ENCODE data around the gene CHURC1. TPM values are rescaled to one million over a fixed set of nuclear protein-coding genes. Genes with fewer than 3 reads are reported as not detected.
A peak's percentile ranks its signal among the peaks of the same experiment; 100 is the strongest.

CHURC1 gene
- total RNA-seq, 1 donor from 2014 or later: 52.5 TPM

DNA sequence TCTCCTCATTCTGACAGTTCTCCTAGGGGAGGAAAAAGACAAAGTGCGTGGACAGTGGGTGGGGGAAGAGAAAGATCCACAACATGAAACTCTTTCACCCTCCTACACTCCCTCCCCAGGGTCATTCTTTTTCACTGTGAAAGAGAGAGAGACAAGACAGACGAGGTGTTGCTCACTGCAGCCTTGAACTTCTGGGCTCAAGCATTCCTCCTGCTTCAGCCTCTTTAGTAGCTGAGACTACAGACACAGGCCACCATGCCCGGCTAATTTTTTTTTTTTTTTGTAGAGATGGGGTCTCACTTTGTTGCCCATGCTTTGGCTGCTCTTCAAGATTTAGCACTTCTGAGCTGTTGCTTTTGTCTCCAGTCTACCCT lies 25.5 kb downstream of the CHURC1 start:
- intact Hi-C loops (cut with DNase I): no loop called here
- no peak for TF ChIP-seq CTCF (IDR thresholded peaks at IDR 0.05)
- Histone ChIP-seq H3K27me3 (no peaks in the 10 kb centered on the region), H3K36me3 (peaks cover 23% of the 10 kb centered on the region), H3K4me3 (no peak overlapping the region), H3K27ac (no peak overlapping the region), H3K9me3 (no peaks in the 10 kb centered on the region), H3K4me1 (peaks cover 9% of the 10 kb centered on the region)
- ATAC-seq (no peak), DNase-seq (no peak)

- DNase-seq: no peak
- intact Hi-C loops (cut with DNase I): no loop called here
- no peak for ATAC-seq
- Histone ChIP-seq H3K27me3 (no peaks in the 10 kb centered on the region), H3K4me1 (peaks cover 9% of the 10 kb centered on the region), H3K4me3 (no peak overlapping the region), H3K36me3 (peaks cover 19% of the 10 kb centered on the region), H3K9me3 (no peaks in the 10 kb centered on the region), H3K27ac (no peak overlapping the region)
- TF ChIP-seq CTCF (IDR thresholded peaks at IDR 0.05): no peak
Observed at GRCh38 chr14:64940336-64940910, 26.2 kb downstream of the CHURC1 start.

- no peak for DNase-seq
Observed at GRCh38 chr14:64942531-64943111, 28.4 kb downstream of the CHURC1 start, which contains the start of gene GPX2. TSS of gene GPX2 (minus strand) at chr14:64942745. CDS start at chr14:64942726, 19 bp downstream.

GRCh38 chr14:64943556-64943955 lies 29.3 kb downstream of the CHURC1 start:
- intact Hi-C loops (cut with DNase I): no loop called here
- ATAC-seq (no peak), DNase-seq (no peak)
- no peak overlapping the region for H3K4me3 ChIP-seq
- peaks cover 6% of the 10 kb centered on the region for H3K4me1 ChIP-seq
- H3K36me3 ChIP-seq: peaks cover 19% of the 10 kb centered on the region
- H3K27me3 ChIP-seq: no peaks in the 10 kb centered on the region
- H3K9me3 ChIP-seq: no peaks in the 10 kb centered on the region
- TF ChIP-seq CTCF (IDR thresholded peaks at IDR 0.05): no peak
- no peak overlapping the region for H3K27ac ChIP-seq

More at GRCh38 chr14:64942531-64943111, 28.4 kb downstream of the CHURC1 start, which contains the start of gene GPX2:
- no peak for TF ChIP-seq CTCF (IDR thresholded peaks at IDR 0.05)
- H3K9me3 ChIP-seq: no peaks in the 10 kb centered on the region
- no peak within 1 kb of the TSS for H3K4me3 ChIP-seq
- H3K27me3 ChIP-seq: no peaks in the 10 kb centered on the region
- ATAC-seq: peak; percentile 45
- intact Hi-C loops (cut with DNase I): no loop called here
- H3K36me3 ChIP-seq: peaks cover 19% of the 10 kb centered on the region
- peaks cover 7% of the 10 kb centered on the region for H3K4me1 ChIP-seq
- H3K27ac ChIP-seq: no peak within 1 kb of the TSS

DNA sequence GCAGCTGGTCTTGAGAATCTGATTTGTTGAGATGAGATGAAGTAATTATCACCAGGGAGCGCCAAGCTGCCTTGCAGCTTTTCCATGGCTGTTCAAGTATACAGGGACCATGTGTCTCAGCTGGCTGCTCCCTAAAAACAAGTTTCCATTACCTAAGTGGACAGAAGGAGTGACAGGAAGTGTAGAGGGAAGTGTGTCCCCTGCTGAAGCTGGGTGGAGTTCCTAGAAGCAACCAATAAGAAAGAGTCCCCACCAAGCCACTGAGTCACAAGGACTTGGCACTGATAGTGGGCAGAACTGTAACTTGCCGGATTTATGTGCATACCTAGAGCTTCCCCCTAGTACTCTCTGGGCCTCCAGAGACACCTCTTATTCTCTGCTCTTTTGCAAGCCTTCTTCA lies 29.8 kb downstream of the CHURC1 start:
- Histone ChIP-seq H3K27ac (no peak overlapping the region), H3K36me3 (peaks cover 19% of the 10 kb centered on the region), H3K4me1 (peaks cover 6% of the 10 kb centered on the region), H3K9me3 (no peaks in the 10 kb centered on the region), H3K27me3 (no peaks in the 10 kb centered on the region), H3K4me3 (no peak overlapping the region)
- TF ChIP-seq CTCF (IDR thresholded peaks at IDR 0.05): no peak
- DNase-seq: no peak
- intact Hi-C loops (cut with DNase I): no loop called here
- no peak for ATAC-seq

Measured in upper lobe of right lung (tissue), 1 donor.